ENCODE data around the gene AGAP1.

AGAP1 gene

DNA sequence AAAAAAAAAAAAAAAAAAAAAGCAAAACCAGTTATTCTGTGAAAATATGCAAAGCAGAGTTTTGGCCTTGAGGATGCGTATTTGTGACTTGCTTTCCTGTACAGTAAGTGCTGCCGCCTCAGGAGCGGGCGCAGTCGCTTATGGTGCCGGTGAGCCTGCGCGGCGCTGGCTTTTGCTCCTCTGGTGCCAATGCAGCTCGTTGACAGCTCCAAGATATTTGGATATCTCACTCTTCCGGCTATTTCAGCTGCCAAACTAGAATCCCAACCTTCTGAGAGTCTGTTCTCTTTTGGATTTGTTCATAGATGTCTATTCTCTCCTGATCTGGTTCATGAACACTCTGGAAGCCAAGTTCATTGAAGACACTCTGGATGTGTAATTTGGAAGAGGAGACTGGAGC lies 184.1 kb downstream of the AGAP1 start:
- no peak for DNase-seq (ENCODE audit: insufficient read length)
- FAIRE-seq = no peak
- TF ChIP-seq POLR2AphosphoS5 (IDR thresholded peaks at IDR 0.05; ENCODE audit: low read depth, low read length) = no peak
- TF ChIP-seq POLR2A (IDR thresholded peaks at IDR 0.05; ENCODE audit: low read depth, low read length) = no peak
- no peak for TF ChIP-seq TAF1 (IDR thresholded peaks at IDR 0.05; ENCODE audit: borderline replicate concordance, low read depth, low read length)

DNA sequence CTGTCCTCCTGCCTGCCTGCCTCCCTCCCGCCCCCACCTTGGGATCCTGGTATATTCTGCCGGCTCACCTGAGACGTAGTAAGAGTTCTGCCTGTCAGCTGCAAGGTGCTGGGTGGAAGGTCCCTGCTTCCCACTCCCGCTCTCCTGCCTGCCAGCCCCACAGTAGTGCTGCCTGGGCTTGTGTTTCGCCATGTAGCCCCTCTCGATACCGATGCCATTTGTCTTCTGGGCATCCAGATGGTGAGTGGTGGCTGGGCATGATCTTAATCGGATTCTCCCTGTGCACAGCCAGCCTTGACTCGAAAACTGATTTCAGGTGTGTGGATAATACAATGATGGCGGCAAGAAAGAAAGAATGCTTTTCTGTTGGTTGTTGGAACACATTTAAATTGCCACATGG lies 184.9 kb downstream of the AGAP1 start:
- no peak for FAIRE-seq
- DNase-seq (ENCODE audit: insufficient read length) = no peak

DNA sequence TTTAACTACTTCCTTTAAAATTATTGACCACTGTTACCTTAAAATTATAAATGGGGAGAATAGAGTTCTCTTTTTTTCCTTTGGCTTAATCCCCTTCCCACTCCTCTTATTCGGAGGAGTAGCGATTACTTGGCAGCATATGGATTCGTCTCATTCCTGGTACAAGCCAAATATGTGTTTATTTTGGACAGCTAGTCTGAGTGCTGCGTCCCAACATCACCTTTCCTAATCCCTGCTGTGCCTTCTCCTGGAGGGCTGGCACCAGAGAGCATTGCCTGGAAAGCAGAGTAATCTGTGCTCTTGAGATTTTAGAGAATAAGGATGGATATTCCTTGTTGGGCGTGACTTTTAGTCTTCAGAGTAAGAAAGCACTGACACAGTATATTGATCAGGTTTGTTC lies 185.6 kb downstream of the AGAP1 start:
- TF ChIP-seq POLR2A (IDR thresholded peaks at IDR 0.05; ENCODE audit: low read depth, low read length) = no peak
- TF ChIP-seq POLR2AphosphoS5 (IDR thresholded peaks at IDR 0.05; ENCODE audit: low read depth, low read length) = no peak
- TF ChIP-seq TAF1 (IDR thresholded peaks at IDR 0.05; ENCODE audit: borderline replicate concordance, low read depth, low read length) = no peak
- DNase-seq (ENCODE audit: insufficient read length) = no peak
- FAIRE-seq = no peak

More for the DNA sequence above, 184.9 kb downstream of the AGAP1 start:
- no peak for TF ChIP-seq TAF1 (IDR thresholded peaks at IDR 0.05; ENCODE audit: borderline replicate concordance, low read depth, low read length)
- TF ChIP-seq POLR2AphosphoS5 (IDR thresholded peaks at IDR 0.05; ENCODE audit: low read depth, low read length) = no peak
- no peak for TF ChIP-seq POLR2A (IDR thresholded peaks at IDR 0.05; ENCODE audit: low read depth, low read length)

DNA sequence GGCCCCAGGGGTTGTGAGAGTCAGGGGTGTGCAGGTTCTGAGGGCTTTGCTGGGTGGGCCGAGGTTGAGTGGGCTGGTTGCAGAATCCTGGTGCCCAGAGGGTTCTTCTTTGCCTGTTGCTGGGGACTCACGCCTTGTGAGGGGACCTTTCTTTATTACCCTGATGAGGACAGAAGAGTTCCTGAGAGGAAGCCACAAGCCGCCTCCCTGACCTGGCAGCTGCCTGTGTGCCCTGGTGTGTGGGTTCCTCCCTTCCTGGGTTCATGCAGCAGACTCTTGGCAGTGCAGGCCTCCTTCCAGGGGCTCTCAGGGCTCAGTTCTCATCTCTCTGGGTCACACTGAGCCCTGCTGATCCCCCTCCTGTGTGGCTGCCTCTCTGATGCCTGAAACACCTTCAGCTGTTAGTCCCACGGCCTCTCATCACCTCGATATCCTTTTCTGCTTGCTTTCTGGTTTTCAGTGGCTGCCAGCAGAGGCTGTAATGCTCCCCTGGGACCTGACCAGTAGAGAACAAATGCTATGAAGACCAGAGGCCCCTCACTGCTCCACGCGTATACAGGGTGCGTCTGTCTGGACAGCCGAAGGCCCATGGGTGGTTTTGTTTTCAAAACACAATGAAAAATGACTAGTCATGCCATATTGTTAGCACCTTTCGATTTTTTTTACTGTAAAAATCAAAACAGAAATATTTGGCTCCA lies 191.3 kb downstream of the AGAP1 start:
- no peak for DNase-seq (ENCODE audit: insufficient read length)
- TF ChIP-seq TAF1 (IDR thresholded peaks at IDR 0.05; ENCODE audit: borderline replicate concordance, low read depth, low read length) = no peak
- TF ChIP-seq POLR2A (IDR thresholded peaks at IDR 0.05; ENCODE audit: low read depth, low read length) = no peak
- no peak for TF ChIP-seq POLR2AphosphoS5 (IDR thresholded peaks at IDR 0.05; ENCODE audit: low read depth, low read length)
- FAIRE-seq = no peak

DNA sequence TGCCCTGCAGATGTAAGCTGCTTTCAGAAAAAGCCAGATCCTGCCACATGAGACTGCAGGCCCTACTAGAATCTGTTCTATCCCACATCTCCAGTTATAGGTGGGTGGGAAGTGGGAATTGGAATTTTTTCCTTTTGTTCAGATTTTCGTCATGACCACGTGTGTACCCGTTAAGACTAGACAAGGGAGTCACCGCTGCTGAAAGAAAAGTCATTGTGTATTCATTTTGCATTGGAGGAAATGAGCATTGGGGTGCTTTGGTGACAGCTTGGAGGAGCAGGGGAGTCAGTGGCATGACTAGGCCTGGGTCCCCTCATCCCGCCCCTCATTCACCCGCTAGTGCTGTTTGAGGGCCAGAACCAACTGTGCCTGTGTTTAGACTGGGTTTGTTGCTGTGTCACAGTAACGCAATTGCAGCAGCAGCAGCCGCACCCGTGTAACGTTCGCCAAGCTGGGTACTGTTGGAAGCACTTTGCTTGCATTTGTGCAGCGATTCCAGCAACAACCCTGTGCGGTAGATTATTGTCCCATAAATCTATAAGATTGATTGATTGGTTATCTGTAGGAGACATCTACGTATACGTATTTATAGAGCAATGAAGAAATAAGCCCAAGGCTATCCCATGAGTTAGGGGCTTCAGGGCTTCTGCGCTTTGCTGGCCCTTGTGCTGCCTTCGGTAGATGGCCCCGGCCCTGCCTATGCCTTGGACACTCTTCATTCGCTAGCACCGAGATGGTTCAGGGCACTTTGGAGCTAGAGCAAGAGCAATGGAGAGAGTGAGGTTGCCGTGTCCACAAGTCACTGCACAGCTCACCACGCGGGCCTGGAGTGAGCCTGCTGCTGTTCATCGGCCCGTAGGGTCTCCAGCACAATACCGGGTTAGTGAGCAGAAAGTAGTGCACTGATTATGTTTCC lies 194.9 kb downstream of the AGAP1 start:
- TF ChIP-seq POLR2AphosphoS5 (IDR thresholded peaks at IDR 0.05; ENCODE audit: low read depth, low read length) = no peak
- TF ChIP-seq TAF1 (IDR thresholded peaks at IDR 0.05; ENCODE audit: borderline replicate concordance, low read depth, low read length) = no peak
- no peak for TF ChIP-seq POLR2A (IDR thresholded peaks at IDR 0.05; ENCODE audit: low read depth, low read length)
- no peak for FAIRE-seq
- DNase-seq (ENCODE audit: insufficient read length) = no peak

DNA sequence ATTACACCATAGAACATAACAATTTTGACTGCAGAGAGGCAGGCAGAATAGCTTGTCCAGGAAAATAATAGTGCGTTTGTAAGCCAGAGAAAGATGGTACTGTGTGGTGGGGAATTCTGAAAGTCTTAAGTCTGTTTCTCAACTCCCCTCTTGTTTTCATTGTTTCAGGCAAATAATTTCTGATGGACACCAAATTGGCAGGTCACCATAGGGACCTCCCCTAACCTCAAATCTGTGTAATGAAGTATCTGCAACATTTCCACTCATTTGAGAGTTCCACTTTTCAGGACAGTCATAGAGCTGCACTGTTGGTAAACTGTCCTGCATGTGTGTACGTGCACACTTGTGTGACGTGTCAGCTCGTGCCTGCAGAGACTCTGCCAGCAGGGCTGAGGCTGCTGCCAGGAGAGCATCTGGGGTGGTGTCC lies 195.6 kb downstream of the AGAP1 start:
- no peak for TF ChIP-seq POLR2AphosphoS5 (IDR thresholded peaks at IDR 0.05; ENCODE audit: low read depth, low read length)
- TF ChIP-seq POLR2A (IDR thresholded peaks at IDR 0.05; ENCODE audit: low read depth, low read length) = no peak
- no peak for TF ChIP-seq TAF1 (IDR thresholded peaks at IDR 0.05; ENCODE audit: borderline replicate concordance, low read depth, low read length)
- FAIRE-seq = no peak

DNA sequence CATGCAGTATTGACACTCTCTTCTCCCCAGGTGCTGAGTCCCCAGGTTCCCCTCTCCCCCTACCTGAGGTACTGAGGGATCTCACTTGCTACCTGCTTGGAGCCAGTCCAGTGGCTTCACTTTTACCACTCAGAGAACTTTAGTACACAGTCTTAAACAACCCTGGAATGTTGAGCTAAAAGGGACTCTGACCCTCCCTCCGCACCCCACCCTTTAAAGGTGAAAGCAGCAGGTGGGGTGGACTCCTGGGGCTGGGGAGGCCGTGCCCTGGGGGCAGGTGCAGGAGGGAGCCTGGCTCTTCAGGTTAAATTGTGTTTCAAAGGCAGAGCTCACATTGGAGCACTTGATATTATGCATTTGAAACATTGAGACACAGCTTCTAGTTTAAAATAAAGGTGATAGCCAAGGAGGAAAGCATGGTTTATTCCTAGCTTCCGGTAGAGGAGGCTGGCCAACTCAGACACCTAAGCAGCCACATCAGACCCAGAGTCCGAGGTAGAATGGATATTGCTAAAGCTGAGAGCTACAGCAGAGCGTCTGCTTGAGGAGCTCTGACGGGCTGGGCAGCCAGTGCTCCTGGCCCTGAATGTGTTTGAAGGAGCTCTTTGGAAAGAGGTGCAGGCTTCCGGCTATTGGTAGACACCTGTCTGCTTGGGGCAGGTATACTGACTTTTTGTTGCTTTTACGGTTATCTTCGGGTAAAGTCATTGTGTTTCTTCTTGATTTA lies 196.4 kb downstream of the AGAP1 start:
- no peak for FAIRE-seq

More for the DNA sequence above, 195.6 kb downstream of the AGAP1 start:
- no peak for DNase-seq (ENCODE audit: insufficient read length)

DNA sequence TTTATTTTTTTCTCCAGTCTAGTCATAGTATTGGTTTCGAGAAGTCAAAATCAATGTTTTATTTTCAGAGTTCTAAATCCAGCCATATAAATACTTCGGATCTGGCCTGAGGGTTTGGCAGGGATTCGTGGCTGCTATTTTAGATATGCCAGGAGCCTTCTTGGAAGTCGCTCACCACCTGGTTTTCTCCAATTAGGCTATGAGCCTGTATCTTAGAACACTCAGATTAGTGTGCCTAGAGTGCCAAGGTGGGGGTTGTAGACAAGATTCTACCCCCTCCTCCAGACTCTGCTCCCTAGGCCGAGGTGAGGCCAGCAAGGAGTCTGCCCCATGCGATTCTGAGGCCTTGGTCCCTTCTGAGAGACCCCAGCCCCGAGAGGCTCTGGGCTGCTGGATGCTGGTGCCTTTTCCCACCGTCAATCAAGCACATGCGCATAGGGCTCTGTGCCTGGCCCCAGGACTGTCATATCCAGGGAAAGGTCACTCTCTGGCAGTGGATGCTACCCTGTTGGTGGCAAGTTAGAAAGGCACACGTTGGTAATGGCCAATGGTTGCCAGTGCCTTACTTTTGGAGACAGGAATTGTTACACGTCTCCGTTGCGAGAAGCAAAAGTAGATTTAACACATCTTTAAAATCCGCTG lies 197.1 kb downstream of the AGAP1 start:
- no peak for FAIRE-seq
- TF ChIP-seq POLR2A (IDR thresholded peaks at IDR 0.05; ENCODE audit: low read depth, low read length) (no peak), POLR2AphosphoS5 (IDR thresholded peaks at IDR 0.05; ENCODE audit: low read depth, low read length) (no peak), TAF1 (IDR thresholded peaks at IDR 0.05; ENCODE audit: borderline replicate concordance, low read depth, low read length) (no peak)

More for the DNA sequence above, 196.4 kb downstream of the AGAP1 start:
- no peak for DNase-seq (ENCODE audit: insufficient read length)
- TF ChIP-seq POLR2A (IDR thresholded peaks at IDR 0.05; ENCODE audit: low read depth, low read length) (no peak), POLR2AphosphoS5 (IDR thresholded peaks at IDR 0.05; ENCODE audit: low read depth, low read length) (no peak), TAF1 (IDR thresholded peaks at IDR 0.05; ENCODE audit: borderline replicate concordance, low read depth, low read length) (no peak)

DNA sequence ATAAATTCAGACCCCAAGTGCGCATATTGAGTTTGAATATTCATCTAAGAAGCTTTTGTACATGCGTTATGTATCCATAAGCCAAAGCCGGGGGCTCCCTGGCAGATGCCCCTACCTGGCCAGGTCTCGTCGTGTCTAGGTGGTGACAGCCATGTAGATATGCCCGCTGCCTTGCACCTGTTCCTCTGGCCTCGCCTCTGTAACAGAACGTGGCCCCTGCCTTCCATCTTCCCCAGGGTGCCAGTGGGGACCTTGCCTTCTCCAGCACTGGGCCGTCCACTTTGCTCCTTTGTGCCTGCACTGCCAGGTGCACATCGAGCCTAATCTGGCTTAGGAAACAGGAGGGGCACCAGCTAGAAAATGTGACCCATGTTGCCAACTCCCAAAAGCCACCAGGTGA lies 198.2 kb downstream of the AGAP1 start:
- DNase-seq (ENCODE audit: insufficient read length) (no peak), FAIRE-seq (no peak)
- no peak for TF ChIP-seq POLR2AphosphoS5 (IDR thresholded peaks at IDR 0.05; ENCODE audit: low read depth, low read length)
- TF ChIP-seq POLR2A (IDR thresholded peaks at IDR 0.05; ENCODE audit: low read depth, low read length) = no peak
- no peak for TF ChIP-seq TAF1 (IDR thresholded peaks at IDR 0.05; ENCODE audit: borderline replicate concordance, low read depth, low read length)

More for the DNA sequence above, 197.1 kb downstream of the AGAP1 start:
- no peak for DNase-seq (ENCODE audit: insufficient read length)

DNA sequence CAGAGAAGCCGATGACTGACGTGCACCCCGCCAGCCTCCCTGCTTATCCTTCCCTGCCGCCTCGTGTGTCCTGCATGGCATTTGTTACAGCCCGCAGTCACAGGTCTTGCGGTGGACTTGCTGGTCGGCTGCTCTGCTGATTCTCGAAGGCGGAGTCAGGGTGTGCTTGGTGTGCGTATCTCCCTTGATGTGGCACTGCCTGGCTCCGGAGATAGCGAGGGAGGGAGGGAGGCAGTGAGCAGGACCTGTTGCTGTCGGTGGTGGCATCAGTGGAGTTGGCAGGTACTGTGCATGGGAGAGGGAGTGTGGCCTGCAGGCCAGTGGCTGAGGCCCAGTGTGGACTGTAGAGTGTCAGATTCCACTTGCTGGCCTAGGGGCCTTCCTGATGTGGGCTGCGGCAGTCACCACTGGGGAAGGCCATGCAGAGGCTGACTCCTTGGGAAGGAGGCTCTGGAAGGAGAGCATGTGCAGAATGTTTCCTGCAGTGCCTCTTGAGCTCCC lies 198.9 kb downstream of the AGAP1 start:
- TF ChIP-seq TAF1 (IDR thresholded peaks at IDR 0.05; ENCODE audit: borderline replicate concordance, low read depth, low read length) = no peak
- no peak for TF ChIP-seq POLR2A (IDR thresholded peaks at IDR 0.05; ENCODE audit: low read depth, low read length)
- no peak for TF ChIP-seq POLR2AphosphoS5 (IDR thresholded peaks at IDR 0.05; ENCODE audit: low read depth, low read length)
- DNase-seq (ENCODE audit: insufficient read length) (no peak), FAIRE-seq (no peak)

All from GM12892 (cell line).